Measurements from ENCODE around the gene LRMDA. TPM values are rescaled to one million over a fixed set of nuclear protein-coding genes. Genes with fewer than 3 reads are reported as not detected.

The LRMDA gene
- total RNA-seq, 1 donor from 2014 or later, result 22.3 TPM

- DNase-seq (ENCODE audit: missing footprints), result no peak
Observed at GRCh38 chr10:76429368-76430060, 998.1 kb downstream of the LRMDA start.

GRCh38 chr10:76430061-76430645 is 998.7 kb downstream of the LRMDA start:
- intact Hi-C loops (cut with DNase I), result loop anchor here (5.0 to 10.0 kb wide), 4 partner anchors 98 to 455 kb away; no protein-coding TSS in a partner anchor
- no peak for ATAC-seq
- no peak for DNase-seq (ENCODE audit: missing footprints)

More at GRCh38 chr10:76429368-76430060, 998.1 kb downstream of the LRMDA start:
- ATAC-seq, result no peak
- intact Hi-C loops (cut with DNase I), result loop anchor here (5.0 to 10.0 kb wide), 4 partner anchors 97 to 455 kb away; no protein-coding TSS in a partner anchor

GRCh38 chr10:76432016-76433012 is 1000.9 kb downstream of the LRMDA start:
- peak; percentile 42 for ATAC-seq
- no peak for DNase-seq (ENCODE audit: missing footprints)
- intact Hi-C loops (cut with DNase I), result loop anchor here (5.0 to 10.0 kb wide), 4 partner anchors 100 to 452 kb away; no protein-coding TSS in a partner anchor

GRCh38 chr10:76433161-76434005 is 1002.0 kb downstream of the LRMDA start:
- DNase-seq (ENCODE audit: missing footprints), result peak; percentile 77

GRCh38 chr10:76435157-76435556 is 1003.7 kb downstream of the LRMDA start:
- peak; percentile 11 for ATAC-seq
- DNase-seq (ENCODE audit: missing footprints), result no peak
- intact Hi-C loops (cut with DNase I), result loop anchor here (5.0 to 10.0 kb wide), 3 partner anchors 200 to 1033 kb away; partner anchors contain the start of gene ZNF503

More at GRCh38 chr10:76433161-76434005, 1002.0 kb downstream of the LRMDA start:
- ATAC-seq, result peak; percentile 74
- intact Hi-C loops (cut with DNase I), result loop anchor here (5.0 to 10.0 kb wide), 4 partner anchors 101 to 451 kb away; no protein-coding TSS in a partner anchor

- intact Hi-C loops (cut with DNase I), result loop anchor here (2.0 to 10.0 kb wide), 4 partner anchors 198 to 1034 kb away; partner anchors contain the start of gene ZNF503
- DNase-seq (ENCODE audit: missing footprints) (peak; percentile 73), ATAC-seq (peak; percentile 82)
Observed at GRCh38 chr10:76436401-76436811, 1005.0 kb downstream of the LRMDA start.

- ATAC-seq (no peak), DNase-seq (ENCODE audit: missing footprints) (no peak)
- intact Hi-C loops (cut with DNase I), result loop anchor here (2.0 to 10.0 kb wide), 4 partner anchors 198 to 1035 kb away; partner anchors contain the start of gene ZNF503
Observed at GRCh38 chr10:76436981-76437380, 1005.6 kb downstream of the LRMDA start.

- no peak for ATAC-seq
- intact Hi-C loops (cut with DNase I), result no loop called here
- DNase-seq (ENCODE audit: missing footprints), result no peak
Observed at GRCh38 chr10:76440426-76440825, 1009.0 kb downstream of the LRMDA start.

GRCh38 chr10:76442113-76442512 is 1010.7 kb downstream of the LRMDA start:
- ATAC-seq, result no peak
- intact Hi-C loops (cut with DNase I), result no loop called here
- DNase-seq (ENCODE audit: missing footprints), result no peak

- intact Hi-C loops (cut with DNase I), result no loop called here
- ATAC-seq, result peak; percentile 93
- DNase-seq (ENCODE audit: missing footprints), result peak; percentile 47
Observed at GRCh38 chr10:76444034-76444800, 1012.8 kb downstream of the LRMDA start.

- DNase-seq (ENCODE audit: missing footprints) (no peak), ATAC-seq (no peak)
- intact Hi-C loops (cut with DNase I), result no loop called here
Observed at GRCh38 chr10:76447578-76447977, 1016.2 kb downstream of the LRMDA start.

- DNase-seq (ENCODE audit: missing footprints) (no peak), ATAC-seq (no peak)
- intact Hi-C loops (cut with DNase I), result no loop called here
Observed at GRCh38 chr10:76451911-76452310, 1020.5 kb downstream of the LRMDA start.

- no peak for DNase-seq (ENCODE audit: missing footprints)
Observed at GRCh38 chr10:76453332-76453731, 1021.9 kb downstream of the LRMDA start.

GRCh38 chr10:76453997-76454396 is 1022.6 kb downstream of the LRMDA start:
- intact Hi-C loops (cut with DNase I), result no loop called here
- DNase-seq (ENCODE audit: missing footprints), result no peak
- ATAC-seq, result no peak

More at GRCh38 chr10:76453332-76453731, 1021.9 kb downstream of the LRMDA start:
- intact Hi-C loops (cut with DNase I), result no loop called here
- no peak for ATAC-seq

GRCh38 chr10:76454506-76455140 is 1023.2 kb downstream of the LRMDA start:
- intact Hi-C loops (cut with DNase I), result no loop called here
- ATAC-seq (peak; percentile 53), DNase-seq (ENCODE audit: missing footprints) (no peak)

GRCh38 chr10:76456197-76456596 is 1024.8 kb downstream of the LRMDA start:
- intact Hi-C loops (cut with DNase I), result no loop called here
- no peak for DNase-seq (ENCODE audit: missing footprints)
- ATAC-seq, result peak; percentile 77
